ENCODE results near the gene LEMD2.

The LEMD2 gene

DNA sequence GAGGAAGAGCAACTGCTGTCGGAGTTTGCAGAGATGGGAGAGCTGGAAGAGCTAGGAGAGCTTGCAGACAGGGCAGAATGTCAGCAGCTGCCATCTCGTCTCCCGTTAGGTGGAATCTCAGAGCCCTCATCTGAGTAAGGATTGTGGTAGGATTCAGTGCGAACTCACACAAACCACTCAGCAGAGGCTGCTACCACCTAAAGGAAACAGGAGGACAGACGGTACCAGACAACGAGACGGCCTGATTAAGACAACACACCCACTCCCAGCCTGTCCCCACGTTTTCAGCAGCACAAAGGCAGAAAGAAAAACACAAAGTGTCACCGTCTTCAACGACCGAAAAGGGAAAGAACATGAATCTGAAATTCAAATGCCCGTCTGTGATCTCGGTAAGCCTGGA is 4.1 kb downstream of the LEMD2 start:
- no peak overlapping the region for H3K27ac ChIP-seq (ENCODE audit: low read depth, low read length, poor library complexity, severe bottlenecking)
- TF ChIP-seq EZH2 (IDR thresholded peaks at IDR 0.05; ENCODE audit: borderline replicate concordance, low read length), result no peak
- TF ChIP-seq, protein P1, sequence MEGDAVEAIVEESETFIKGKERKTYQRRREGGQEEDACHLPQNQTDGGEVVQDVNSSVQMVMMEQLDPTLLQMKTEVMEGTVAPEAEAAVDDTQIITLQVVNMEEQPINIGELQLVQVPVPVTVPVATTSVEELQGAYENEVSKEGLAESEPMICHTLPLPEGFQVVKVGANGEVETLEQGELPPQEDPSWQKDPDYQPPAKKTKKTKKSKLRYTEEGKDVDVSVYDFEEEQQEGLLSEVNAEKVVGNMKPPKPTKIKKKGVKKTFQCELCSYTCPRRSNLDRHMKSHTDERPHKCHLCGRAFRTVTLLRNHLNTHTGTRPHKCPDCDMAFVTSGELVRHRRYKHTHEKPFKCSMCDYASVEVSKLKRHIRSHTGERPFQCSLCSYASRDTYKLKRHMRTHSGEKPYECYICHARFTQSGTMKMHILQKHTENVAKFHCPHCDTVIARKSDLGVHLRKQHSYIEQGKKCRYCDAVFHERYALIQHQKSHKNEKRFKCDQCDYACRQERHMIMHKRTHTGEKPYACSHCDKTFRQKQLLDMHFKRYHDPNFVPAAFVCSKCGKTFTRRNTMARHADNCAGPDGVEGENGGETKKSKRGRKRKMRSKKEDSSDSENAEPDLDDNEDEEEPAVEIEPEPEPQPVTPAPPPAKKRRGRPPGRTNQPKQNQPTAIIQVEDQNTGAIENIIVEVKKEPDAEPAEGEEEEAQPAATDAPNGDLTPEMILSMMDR (IDR thresholded peaks at IDR 0.05; ENCODE audit: low read length), result no peak

DNA sequence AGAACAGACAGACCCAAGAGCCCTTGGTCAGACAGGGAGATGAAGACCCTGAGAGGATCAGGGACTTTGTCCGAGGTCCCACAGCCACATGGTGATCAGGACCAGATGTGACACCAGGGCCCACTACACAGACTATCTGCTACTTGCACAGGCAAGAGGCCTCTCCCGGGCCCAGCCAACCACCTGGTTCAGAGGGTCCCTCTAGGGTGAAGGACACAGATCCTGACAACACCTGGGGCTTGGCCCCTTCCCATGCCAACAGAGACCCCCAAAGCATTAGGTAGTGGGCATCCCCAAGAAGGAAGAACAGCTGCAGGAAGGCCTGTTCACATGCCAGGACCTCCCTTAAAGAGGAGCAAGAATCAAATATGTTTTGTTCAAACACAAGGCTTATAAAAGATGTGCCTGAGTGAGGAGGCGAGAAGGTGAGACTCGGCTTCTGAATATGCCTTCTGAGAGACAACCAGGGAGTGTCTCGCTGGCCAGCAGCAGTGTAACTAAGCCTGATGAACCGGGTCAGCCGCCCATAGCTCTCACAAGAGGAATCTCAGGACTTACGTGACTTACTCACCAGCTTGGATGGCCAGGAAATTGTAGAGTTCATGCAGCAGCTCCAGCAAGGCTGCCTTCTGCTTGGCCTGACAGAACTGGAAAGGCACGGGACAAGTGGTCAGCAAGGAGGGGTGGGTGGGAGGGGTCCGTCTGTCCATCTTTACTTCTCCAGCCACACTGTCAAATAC is 5.0 kb downstream of the LEMD2 start:
- Histone ChIP-seq H3K4me1 (ENCODE audit: insufficient read depth, low read length, severe bottlenecking) (peaks cover 30% of the 10 kb centered on the region), H3K36me3 (ENCODE audit: insufficient read depth, low read length) (peaks cover 61% of the 10 kb centered on the region)

More for the DNA sequence above, 4.1 kb downstream of the LEMD2 start:
- Histone ChIP-seq H4K20me1 (ENCODE audit: insufficient read depth, low read length) (no peaks in the 10 kb centered on the region), H3K9me2 (ENCODE audit: low read depth, low read length) (no peaks in the 10 kb centered on the region), H2AFZ (ENCODE audit: low read length) (no peak overlapping the region), H3F3A (ENCODE audit: insufficient read depth, low read length) (no peaks in the 10 kb centered on the region), H3K4me3 (ENCODE audit: low read depth, low read length, poor library complexity, severe bottlenecking) (no peak overlapping the region), H3K36me3 (ENCODE audit: insufficient read depth, low read length) (peaks cover 52% of the 10 kb centered on the region), H3K79me2 (ENCODE audit: insufficient read depth, low read length) (no peaks in the 10 kb centered on the region), H3K9ac (ENCODE audit: low read length) (no peak overlapping the region), H3K4me1 (ENCODE audit: insufficient read depth, low read length, severe bottlenecking) (peaks cover 30% of the 10 kb centered on the region), H3K4me2 (ENCODE audit: low read length) (no peak overlapping the region), H3K9me3 (ENCODE audit: low read length) (no peaks in the 10 kb centered on the region), H3K27me3 (ENCODE audit: insufficient read depth, low read length) (no peaks in the 10 kb centered on the region)

DNA sequence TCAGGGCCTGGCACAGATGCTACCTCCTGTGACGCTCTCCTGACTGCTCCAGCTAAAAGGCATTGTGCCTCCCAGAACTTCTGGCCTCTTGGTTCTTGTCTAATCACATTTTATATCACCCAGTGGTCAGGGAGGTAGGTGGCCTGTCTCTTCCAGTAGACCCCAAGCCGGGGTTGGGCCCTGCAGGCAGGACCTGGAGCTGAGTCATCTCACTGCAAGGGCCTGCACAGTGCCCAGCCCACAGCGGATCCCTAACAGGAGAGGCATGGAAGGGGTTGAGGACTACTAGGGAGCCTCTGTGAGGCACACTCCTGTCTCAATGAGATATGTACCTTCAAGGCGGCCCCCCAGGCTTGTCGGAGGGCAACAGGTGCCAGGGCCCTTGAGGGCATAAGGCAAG is 6.4 kb downstream of the LEMD2 start:
- no peaks in the 10 kb centered on the region for H3K79me2 ChIP-seq (ENCODE audit: insufficient read depth, low read length)
- H3K27me3 ChIP-seq (ENCODE audit: insufficient read depth, low read length), result no peaks in the 10 kb centered on the region
- H3K4me1 ChIP-seq (ENCODE audit: insufficient read depth, low read length, severe bottlenecking), result peaks cover 25% of the 10 kb centered on the region
- TF ChIP-seq, protein P1 (IDR thresholded peaks at IDR 0.05; ENCODE audit: low read length), result no peak
- TF ChIP-seq EZH2 (IDR thresholded peaks at IDR 0.05; ENCODE audit: borderline replicate concordance, low read length), result no peak
- no peaks in the 10 kb centered on the region for H3K9me3 ChIP-seq (ENCODE audit: low read length)
- no peaks in the 10 kb centered on the region for H3K9me2 ChIP-seq (ENCODE audit: low read depth, low read length)
- H3K27ac ChIP-seq (ENCODE audit: low read depth, low read length, poor library complexity, severe bottlenecking), result no peak overlapping the region
- no peak overlapping the region for H3K4me2 ChIP-seq (ENCODE audit: low read length)
- H4K20me1 ChIP-seq (ENCODE audit: insufficient read depth, low read length), result no peaks in the 10 kb centered on the region
- no peaks in the 10 kb centered on the region for H3F3A ChIP-seq (ENCODE audit: insufficient read depth, low read length)
- no peak overlapping the region for H3K9ac ChIP-seq (ENCODE audit: low read length)
- peaks cover 75% of the 10 kb centered on the region for H3K36me3 ChIP-seq (ENCODE audit: insufficient read depth, low read length)
- no peak overlapping the region for H3K4me3 ChIP-seq (ENCODE audit: low read depth, low read length, poor library complexity, severe bottlenecking)
- no peak overlapping the region for H2AFZ ChIP-seq (ENCODE audit: low read length)

More for the DNA sequence above, 5.0 kb downstream of the LEMD2 start:
- no peaks in the 10 kb centered on the region for H3K27me3 ChIP-seq (ENCODE audit: insufficient read depth, low read length)
- H3K4me3 ChIP-seq (ENCODE audit: low read depth, low read length, poor library complexity, severe bottlenecking), result no peak overlapping the region
- no peaks in the 10 kb centered on the region for H3F3A ChIP-seq (ENCODE audit: insufficient read depth, low read length)
- TF ChIP-seq, protein P1 (IDR thresholded peaks at IDR 0.05; ENCODE audit: low read length), result no peak
- no peak for TF ChIP-seq EZH2 (IDR thresholded peaks at IDR 0.05; ENCODE audit: borderline replicate concordance, low read length)
- H2AFZ ChIP-seq (ENCODE audit: low read length), result no peak overlapping the region
- no peaks in the 10 kb centered on the region for H3K9me2 ChIP-seq (ENCODE audit: low read depth, low read length)
- H3K9me3 ChIP-seq (ENCODE audit: low read length), result no peaks in the 10 kb centered on the region
- no peak overlapping the region for H3K27ac ChIP-seq (ENCODE audit: low read depth, low read length, poor library complexity, severe bottlenecking)
- H4K20me1 ChIP-seq (ENCODE audit: insufficient read depth, low read length), result no peaks in the 10 kb centered on the region
- H3K9ac ChIP-seq (ENCODE audit: low read length), result no peak overlapping the region
- no peaks in the 10 kb centered on the region for H3K79me2 ChIP-seq (ENCODE audit: insufficient read depth, low read length)
- no peak overlapping the region for H3K4me2 ChIP-seq (ENCODE audit: low read length)

Measured in OCI-LY1 (cell line).